H1 (cell line): ENCODE results near the gene NDUFS3.

Source experiments
- BCL11A ChIP-seq, 2 experiments: IDR thresholded peaks; one replicate each; pipeline ENCODE4 v1.6.1; 2011; ENCODE audit warnings: low read depth in 2 of 2, low read length in 2 of 2, mild to moderate bottlenecking in 2 of 2
- CBX8 ChIP-seq: fragments of 300-800, 300-1000 bp; sonication (generic); IDR thresholded peaks from 2 replicates; pipeline ENCODE4 v1.7.1; 2016; ENCODE audit warnings: low read depth, low read length, borderline replicate concordance
- CHD2 ChIP-seq: IDR thresholded peaks from 2 replicates; pipeline ENCODE4 v1.6.1; 2012; ENCODE audit warnings: low read length, improper control_type of control experiment
- FOSL1 ChIP-seq: IDR thresholded peaks from 2 replicates; pipeline ENCODE4 v1.6.1; 2011; ENCODE audit warnings: mild to moderate bottlenecking, low read depth, low read length, moderate library complexity; ENCODE audit not compliant: insufficient read depth
- MAFK ChIP-seq: IDR thresholded peaks from 2 replicates; pipeline ENCODE4 v1.6.1; 2012; ENCODE audit warnings: low read depth, mild to moderate bottlenecking, improper control_type of control experiment, low read length
- POLR2A ChIP-seq, 2 experiments: IDR thresholded peaks; 1 replicate in 1 of 2; 2 replicates in 1 of 2; pipeline ENCODE4 v1.6.1; 2011; ENCODE audit warnings: low read depth in 2 of 2, low read length in 2 of 2, mild to moderate bottlenecking in 2 of 2; ENCODE audit errors: control extremely low read depth in 1 of 2
- TCF12 ChIP-seq: IDR thresholded peaks from 2 replicates; pipeline ENCODE4 v1.6.1; 2011; ENCODE audit warnings: low read depth, mild to moderate bottlenecking, low read length
- ZNF274 ChIP-seq: IDR thresholded peaks from 2 replicates; pipeline ENCODE4 v1.7.0; 2012; ENCODE audit warnings: low read length, borderline replicate concordance; ENCODE audit errors: extremely low read depth
- TF ChIP-seq, protein P1 (sequence below), 3 experiments: IDR thresholded peaks; 1 replicate in 2 of 3; 2 replicates in 1 of 3; pipeline versions ENCODE4 v1.5.1 to v1.6.1; 2011; ENCODE audit warnings: low read length in 3 of 3, mild to moderate bottlenecking in 3 of 3, inconsistent platforms in 2 of 3, low read depth in 1 of 3, moderate library complexity in 1 of 3; ENCODE audit not compliant: insufficient read depth in 1 of 3; ENCODE audit errors: control extremely low read depth in 1 of 3

DNA sequence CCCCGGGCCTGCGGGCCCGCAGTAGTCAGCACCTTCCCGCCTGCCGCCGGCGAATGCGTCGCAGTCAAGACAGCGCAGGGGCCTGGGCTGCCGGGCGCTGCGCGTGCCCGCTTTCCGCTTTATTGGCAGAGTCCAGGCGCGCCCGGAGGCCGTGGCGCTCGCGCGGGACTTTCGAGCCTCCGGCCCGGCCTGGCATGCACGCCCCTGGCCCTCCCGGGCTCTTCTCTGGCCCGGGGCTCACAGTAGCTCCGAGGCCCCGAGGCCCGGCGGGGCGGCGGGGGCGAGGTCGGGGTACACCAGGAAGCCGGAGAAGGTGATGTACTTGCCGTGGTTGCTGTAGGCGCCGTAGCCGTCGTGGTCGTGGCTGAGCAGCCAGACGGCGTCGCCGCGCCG is 10.7 kb downstream of the NDUFS3 start:
- TF ChIP-seq CBX8 (no peak), POLR2A (IDR thresholded peaks at IDR 0.05; ENCODE audit: control extremely low read depth in 1 of 2, low read depth in 2 of 2, low read length in 2 of 2) (no peak), MAFK (no peak), ZNF274 (no peak), CHD2 (no peak), TCF12 (no peak), FOSL1 (no peak), BCL11A (IDR thresholded peaks at IDR 0.05; ENCODE audit: low read depth in 2 of 2, low read length in 2 of 2) (no peak)
- TF ChIP-seq, protein P1, sequence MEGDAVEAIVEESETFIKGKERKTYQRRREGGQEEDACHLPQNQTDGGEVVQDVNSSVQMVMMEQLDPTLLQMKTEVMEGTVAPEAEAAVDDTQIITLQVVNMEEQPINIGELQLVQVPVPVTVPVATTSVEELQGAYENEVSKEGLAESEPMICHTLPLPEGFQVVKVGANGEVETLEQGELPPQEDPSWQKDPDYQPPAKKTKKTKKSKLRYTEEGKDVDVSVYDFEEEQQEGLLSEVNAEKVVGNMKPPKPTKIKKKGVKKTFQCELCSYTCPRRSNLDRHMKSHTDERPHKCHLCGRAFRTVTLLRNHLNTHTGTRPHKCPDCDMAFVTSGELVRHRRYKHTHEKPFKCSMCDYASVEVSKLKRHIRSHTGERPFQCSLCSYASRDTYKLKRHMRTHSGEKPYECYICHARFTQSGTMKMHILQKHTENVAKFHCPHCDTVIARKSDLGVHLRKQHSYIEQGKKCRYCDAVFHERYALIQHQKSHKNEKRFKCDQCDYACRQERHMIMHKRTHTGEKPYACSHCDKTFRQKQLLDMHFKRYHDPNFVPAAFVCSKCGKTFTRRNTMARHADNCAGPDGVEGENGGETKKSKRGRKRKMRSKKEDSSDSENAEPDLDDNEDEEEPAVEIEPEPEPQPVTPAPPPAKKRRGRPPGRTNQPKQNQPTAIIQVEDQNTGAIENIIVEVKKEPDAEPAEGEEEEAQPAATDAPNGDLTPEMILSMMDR (IDR thresholded peaks at IDR 0.05; ENCODE audit: control extremely low read depth in 1 of 3, insufficient read depth in 1 of 3, low read depth in 1 of 3, low read length in 3 of 3), result no peak
